Epithelial cell of prostate (primary cell): ENCODE results near the gene CADM1.

Source experiments
- DNase-seq: peaks from one replicate; pipeline ENCODE4 v3.0.0-alpha.2; 2011; ENCODE audit warnings: low read depth, low spot score
- H3K27ac ChIP-seq: fragments of 450-650 bp; 2 replicates; pipeline ENCODE4 v1.5.1; 2017; ENCODE audit warnings: mild to moderate bottlenecking

Gene CADM1

GRCh38 chr11:115298300-115299012, 205.8 kb downstream of the CADM1 start:
- no peak for DNase-seq
- no peak overlapping the region for H3K27ac ChIP-seq

GRCh38 chr11:115297330-115297729, 206.9 kb downstream of the CADM1 start:
- no peak for DNase-seq
- H3K27ac ChIP-seq = no peak overlapping the region

GRCh38 chr11:115291325-115291724, 212.9 kb downstream of the CADM1 start:
- no peak for DNase-seq
- H3K27ac ChIP-seq = no peak overlapping the region

- H3K27ac ChIP-seq = no peak overlapping the region
- DNase-seq = no peak
Measured at GRCh38 chr11:115290893-115291292, 213.3 kb downstream of the CADM1 start.

GRCh38 chr11:115290479-115290878, 213.7 kb downstream of the CADM1 start:
- H3K27ac ChIP-seq = no peak overlapping the region
- DNase-seq = no peak

- no peak for DNase-seq
- H3K27ac ChIP-seq = no peak overlapping the region
Measured at GRCh38 chr11:115287266-115287665, 216.9 kb downstream of the CADM1 start.

GRCh38 chr11:115286614-115287013, 217.6 kb downstream of the CADM1 start:
- H3K27ac ChIP-seq = no peak overlapping the region
- no peak for DNase-seq

- H3K27ac ChIP-seq = no peak overlapping the region
- no peak for DNase-seq
Measured at GRCh38 chr11:115284773-115285172, 219.4 kb downstream of the CADM1 start.

GRCh38 chr11:115282923-115283322, 221.3 kb downstream of the CADM1 start:
- no peak overlapping the region for H3K27ac ChIP-seq
- DNase-seq = no peak

- DNase-seq = no peak
- no peak overlapping the region for H3K27ac ChIP-seq
Measured at GRCh38 chr11:115280775-115281174, 223.4 kb downstream of the CADM1 start.

- no peak for DNase-seq
- no peak overlapping the region for H3K27ac ChIP-seq
Measured at GRCh38 chr11:115279813-115280761, 224.1 kb downstream of the CADM1 start.

- no peak overlapping the region for H3K27ac ChIP-seq
- no peak for DNase-seq
Measured at GRCh38 chr11:115276799-115277198, 227.4 kb downstream of the CADM1 start.

- no peak overlapping the region for H3K27ac ChIP-seq
Measured at GRCh38 chr11:115276191-115276590, 228.0 kb downstream of the CADM1 start.

GRCh38 chr11:115275045-115275444, 229.2 kb downstream of the CADM1 start:
- H3K27ac ChIP-seq = no peak overlapping the region
- no peak for DNase-seq

More at GRCh38 chr11:115276191-115276590, 228.0 kb downstream of the CADM1 start:
- DNase-seq = no peak

GRCh38 chr11:115272925-115273324, 231.3 kb downstream of the CADM1 start:
- DNase-seq = no peak
- H3K27ac ChIP-seq = no peak overlapping the region

GRCh38 chr11:115271643-115272042, 232.6 kb downstream of the CADM1 start:
- H3K27ac ChIP-seq = no peak overlapping the region
- DNase-seq = no peak

GRCh38 chr11:115269191-115269950, 234.8 kb downstream of the CADM1 start:
- no peak for DNase-seq
- H3K27ac ChIP-seq = no peak overlapping the region

GRCh38 chr11:115267871-115268270, 236.3 kb downstream of the CADM1 start:
- DNase-seq = no peak
- H3K27ac ChIP-seq = no peak overlapping the region

- DNase-seq = no peak
- no peak overlapping the region for H3K27ac ChIP-seq
Measured at GRCh38 chr11:115267238-115267781, 236.9 kb downstream of the CADM1 start.

GRCh38 chr11:115266066-115266639, 238.1 kb downstream of the CADM1 start:
- H3K27ac ChIP-seq = no peak overlapping the region
- no peak for DNase-seq
